A549 (cell line): Measurements from ENCODE around the gene SLC51A. TPM values are rescaled to one million over a fixed set of nuclear protein-coding genes. Genes with fewer than 3 reads are reported as not detected.
"Not testable (repeated sequence)": the region's sequence is repeated elsewhere in the genome, so short reads cannot be mapped to it uniquely, and the experiment has no call there.

Source experiments
- ATAC-seq, 2 experiments: fragments of 200-7000 bp in 1 of 2; fragments of >200 bp in 1 of 2; cut with Nextera tagmentation in 1 of 2; cut with Tn5 transposase in 1 of 2; 3 replicates each; pipeline versions ENCODE4 v1.8.0 to v1.9.1; 2018 to 2020; ENCODE audit warnings: mild to moderate bottlenecking in 1 of 2, moderate library complexity in 1 of 2
- CTCF ChIA-PET: fragments of 300-600 bp; sonication (Branson Sonifier 250); formaldehyde crosslinking; extraction: SDS; loops from one replicate; lab custom pipeline; 2021; ENCODE audit warnings: antibody characterized with exemption, inconsistent platforms; lab: Yijun Ruan, JAX
- POLR2A ChIA-PET: fragments of 350-600 bp; formaldehyde crosslinking; extraction: SDS; loops from one replicate; lab custom pipeline; 2021; ENCODE audit warnings: antibody characterized with exemption, inconsistent platforms; lab: Yijun Ruan, JAX
- DNase-seq, 2 experiments: peaks; one replicate each; pipeline versions ENCODE4 v3.0.0 to v3.0.0-alpha.2; 2011 to 2016; ENCODE audit warnings: low read depth in 1 of 2, low spot score in 1 of 2
- FAIRE-seq: peaks from 2 replicates; lab custom pipeline; 2011; peaks lifted over from hg19 to GRCh38; lab: Jason Lieb, UNC
- H3K27ac ChIP-seq, 2 experiments: fragments of >200 bp; sonication (Bioruptor Twin); formaldehyde crosslinking; 3 replicates each; pipeline ENCODE4 v1.5.1; 2016 to 2017
- H3K4me1 ChIP-seq: fragments of >200 bp; sonication (Bioruptor Twin); formaldehyde crosslinking; 3 replicates; pipeline ENCODE4 v1.6.1; 2016
- H3K4me2 ChIP-seq: fragments of >200 bp; sonication (Bioruptor Twin); formaldehyde crosslinking; 3 replicates; pipeline ENCODE4 v1.6.1; 2016
- H3K4me3 ChIP-seq: fragments of >200 bp; sonication (Bioruptor Twin); formaldehyde crosslinking; 3 replicates; pipeline ENCODE4 v1.5.1; 2016
- H3K9me3 ChIP-seq: fragments of >200 bp; sonication (Bioruptor Twin); formaldehyde crosslinking; 3 replicates; pipeline ENCODE4 v1.6.1; 2016
- ATOH8 ChIP-seq: fragments of 250-450 bp; sonication (Bioruptor Pico); IDR thresholded peaks from 2 replicates; pipeline ENCODE4 v1.5.0; 2020; ENCODE audit warnings: low read depth, mild to moderate bottlenecking, moderate library complexity
- CHD2 ChIP-seq: fragments of 150-350 bp; IDR thresholded peaks from 2 replicates; pipeline ENCODE4 v1.6.1; 2014; ENCODE audit warnings: low read length; ENCODE audit not compliant: partially characterized antibody
- EP300 ChIP-seq, 2 experiments: fragments of >200 bp; sonication (Bioruptor Twin); formaldehyde crosslinking; IDR thresholded peaks; 2 replicates in 1 of 2; 3 replicates in 1 of 2; pipeline ENCODE4 v1.6.1; 2016 to 2017
- FOSB ChIP-seq: fragments of 250-450 bp; sonication (Bioruptor Pico); IDR thresholded peaks from 2 replicates; pipeline ENCODE4 v1.5.0; 2020; ENCODE audit warnings: mild to moderate bottlenecking, moderate library complexity
- FOSL2 ChIP-seq, 2 experiments: fragments of 450-650 bp in 1 of 2; fragments of >200 bp in 1 of 2; sonication (Bioruptor Twin) in 1 of 2; formaldehyde crosslinking; IDR thresholded peaks; 2 replicates each; pipeline versions ENCODE4 v1.5.0 to v1.6.1; 2016 to 2020; ENCODE audit warnings: mild to moderate bottlenecking in 1 of 2, moderate library complexity in 1 of 2
- GATA3 ChIP-seq: IDR thresholded peaks from 2 replicates; pipeline ENCODE4 v1.6.1; 2012; ENCODE audit warnings: borderline replicate concordance
- HEYL ChIP-seq: fragments of 250-450 bp; sonication (Bioruptor Pico); IDR thresholded peaks from 2 replicates; pipeline ENCODE4 v1.8.0; 2021; ENCODE audit warnings: mild to moderate bottlenecking, moderate library complexity
- HMGXB4 ChIP-seq: fragments of 250-450 bp; sonication (Bioruptor Pico); IDR thresholded peaks from 2 replicates; pipeline ENCODE4 v1.5.0; 2021; ENCODE audit warnings: mild to moderate bottlenecking, moderate library complexity, borderline replicate concordance
- KDM1A ChIP-seq: fragments of 200-600 bp; sonication (generic); IDR thresholded peaks from 2 replicates; pipeline ENCODE4 v1.6.1; 2016; ENCODE audit warnings: low read depth, mild to moderate bottlenecking
- NPAS2 ChIP-seq: fragments of 250-450 bp; sonication (Bioruptor Pico); IDR thresholded peaks from 2 replicates; pipeline ENCODE4 v1.8.0; 2022; ENCODE audit warnings: mild to moderate bottlenecking, moderate library complexity, borderline replicate concordance
- NR3C1 ChIP-seq: fragments of >200 bp; sonication (Bioruptor Twin); formaldehyde crosslinking; IDR thresholded peaks from 3 replicates; pipeline ENCODE4 v1.6.1; 2017
- RARB ChIP-seq: fragments of 250-450 bp; sonication (Bioruptor Pico); IDR thresholded peaks from 2 replicates; pipeline ENCODE4 v1.8.0; 2021; ENCODE audit warnings: mild to moderate bottlenecking, moderate library complexity
- RCOR1 ChIP-seq: fragments of 150-350 bp; IDR thresholded peaks from 2 replicates; pipeline ENCODE4 v1.6.1; 2014; ENCODE audit warnings: antibody characterized with exemption, low read length, low read depth
- SMC3 ChIP-seq: fragments of >200 bp; sonication (Bioruptor Twin); formaldehyde crosslinking; IDR thresholded peaks from 3 replicates; pipeline ENCODE4 v1.6.1; 2018; ENCODE audit warnings: inconsistent platforms
- WGBS: methylation state at CpG from one replicate; pipeline ENCODE4 v1.1.6; 2017; ENCODE audit errors: missing lambda C conversion rate; 5-methylcytosine and 5-hydroxymethylcytosine counted together
- polyA plus RNA-seq, 4 experiments: library from polyadenylated mRNA; depleted of rRNA in 3 of 4; stranded (reverse); fragments of >200 nt; fragmentation: RNase III in 1 of 4; extraction: RNeasy Plus Mini Kit Qiagen cat#74134 plus additional on column Dnase treatment in 1 of 4; gene quantifications; 2 replicates in 3 of 4; 3 replicates in 1 of 4; pipeline ENCODE4 v1.2.3, GENCODE V29; 2011 to 2017
- TF ChIP-seq, protein P1 (sequence below): fragments of 200-600 bp; sonication (generic); IDR thresholded peaks from 2 replicates; pipeline ENCODE4 v1.6.1; 2016; ENCODE audit warnings: antibody characterized with exemption, mild to moderate bottlenecking, moderate library complexity

SLC51A gene
- polyA plus RNA-seq, 2 of the 4 experiments (the other 2 are of a cell fraction), result not detected

GRCh38 chr3:196169836-196170240 lies 46.5 kb upstream of the SLC51A start:
- ATAC-seq (no peak), DNase-seq (no peak), FAIRE-seq (no peak)
- Histone ChIP-seq H3K4me3 (no peak overlapping the region), H3K4me1 (no peaks in the 10 kb centered on the region), H3K9me3 (no peaks in the 10 kb centered on the region), H3K4me2 (no peak overlapping the region), H3K27ac (no peak overlapping the region)
- WGBS, result 100% methylated on average over 1 of the region's 5 CpGs
- CTCF ChIA-PET, result no interaction called here
- no peak for TF ChIP-seq RCOR1
- POLR2A ChIA-PET, result interaction anchor here (0.6 kb wide), 1 partner anchor 77 kb away, joined by 3 read pairs; no protein-coding TSS in a partner anchor

DNA sequence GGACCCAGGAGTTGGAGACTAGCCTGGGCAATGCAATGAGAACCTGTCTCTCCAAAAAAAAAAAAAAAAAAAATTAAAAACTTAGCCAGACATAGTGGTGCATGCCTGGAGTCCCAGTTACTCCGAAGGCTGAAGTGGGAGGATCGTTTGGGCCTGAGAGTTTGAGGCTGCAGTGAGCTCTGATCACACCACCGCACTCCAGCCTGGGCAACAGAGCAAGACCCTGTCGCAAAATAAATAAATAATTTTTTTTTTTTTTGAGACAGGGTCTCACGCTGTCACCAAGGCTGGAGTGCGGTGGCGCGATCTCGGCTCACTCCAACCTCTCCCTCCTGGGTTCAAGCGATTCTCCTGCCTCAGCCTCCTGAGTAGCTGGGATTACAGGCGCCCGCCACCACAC lies 46.0 kb upstream of the SLC51A start:
- H3K9me3 ChIP-seq, DNase-seq, H3K27ac ChIP-seq, CTCF ChIA-PET, FAIRE-seq, ATAC-seq, H3K4me1 ChIP-seq, H3K4me3 ChIP-seq, H3K4me2 ChIP-seq: not testable (repeated sequence)
- POLR2A ChIA-PET, result interaction anchor here (0.6 kb wide), 1 partner anchor 78 kb away, joined by 3 read pairs; no protein-coding TSS in a partner anchor
- 85% methylated on average over 12 of the region's 12 CpGs for WGBS

- no peak overlapping the region for H3K4me3 ChIP-seq
- POLR2A ChIA-PET, result no interaction called here
- no peaks in the 10 kb centered on the region for H3K4me1 ChIP-seq
- DNase-seq (no peak), ATAC-seq (no peak), FAIRE-seq (no peak)
- no peak overlapping the region for H3K4me2 ChIP-seq
- TF ChIP-seq FOSB, result no peak
- TF ChIP-seq HMGXB4 (CRISPR knock-in tag), result no peak
- TF ChIP-seq RARB (CRISPR knock-in tag), result no peak
- TF ChIP-seq EP300 (IDR thresholded peaks at IDR 0.05), result no peak
- no peak for TF ChIP-seq HEYL (CRISPR knock-in tag)
- no peak for TF ChIP-seq KDM1A
- TF ChIP-seq NR3C1, result no peak
- TF ChIP-seq SMC3, result no peak
- TF ChIP-seq, protein P1, sequence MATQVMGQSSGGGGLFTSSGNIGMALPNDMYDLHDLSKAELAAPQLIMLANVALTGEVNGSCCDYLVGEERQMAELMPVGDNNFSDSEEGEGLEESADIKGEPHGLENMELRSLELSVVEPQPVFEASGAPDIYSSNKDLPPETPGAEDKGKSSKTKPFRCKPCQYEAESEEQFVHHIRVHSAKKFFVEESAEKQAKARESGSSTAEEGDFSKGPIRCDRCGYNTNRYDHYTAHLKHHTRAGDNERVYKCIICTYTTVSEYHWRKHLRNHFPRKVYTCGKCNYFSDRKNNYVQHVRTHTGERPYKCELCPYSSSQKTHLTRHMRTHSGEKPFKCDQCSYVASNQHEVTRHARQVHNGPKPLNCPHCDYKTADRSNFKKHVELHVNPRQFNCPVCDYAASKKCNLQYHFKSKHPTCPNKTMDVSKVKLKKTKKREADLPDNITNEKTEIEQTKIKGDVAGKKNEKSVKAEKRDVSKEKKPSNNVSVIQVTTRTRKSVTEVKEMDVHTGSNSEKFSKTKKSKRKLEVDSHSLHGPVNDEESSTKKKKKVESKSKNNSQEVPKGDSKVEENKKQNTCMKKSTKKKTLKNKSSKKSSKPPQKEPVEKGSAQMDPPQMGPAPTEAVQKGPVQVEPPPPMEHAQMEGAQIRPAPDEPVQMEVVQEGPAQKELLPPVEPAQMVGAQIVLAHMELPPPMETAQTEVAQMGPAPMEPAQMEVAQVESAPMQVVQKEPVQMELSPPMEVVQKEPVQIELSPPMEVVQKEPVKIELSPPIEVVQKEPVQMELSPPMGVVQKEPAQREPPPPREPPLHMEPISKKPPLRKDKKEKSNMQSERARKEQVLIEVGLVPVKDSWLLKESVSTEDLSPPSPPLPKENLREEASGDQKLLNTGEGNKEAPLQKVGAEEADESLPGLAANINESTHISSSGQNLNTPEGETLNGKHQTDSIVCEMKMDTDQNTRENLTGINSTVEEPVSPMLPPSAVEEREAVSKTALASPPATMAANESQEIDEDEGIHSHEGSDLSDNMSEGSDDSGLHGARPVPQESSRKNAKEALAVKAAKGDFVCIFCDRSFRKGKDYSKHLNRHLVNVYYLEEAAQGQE, result no peak
- no peak for TF ChIP-seq NPAS2 (CRISPR knock-in tag)
- no peak for TF ChIP-seq GATA3
- no peak for TF ChIP-seq FOSL2 (IDR thresholded peaks at IDR 0.05)
- TF ChIP-seq FOSL2 (CRISPR knock-in tag; IDR thresholded peaks at IDR 0.05), result no peak
- TF ChIP-seq CHD2, result no peak
- TF ChIP-seq ATOH8 (CRISPR knock-in tag), result no peak
- 40% methylated on average over 2 of the region's 3 CpGs for WGBS
- H3K27ac ChIP-seq, result no peak overlapping the region
- CTCF ChIA-PET, result interaction anchor here (0.5 kb wide), 1 partner anchor 263 kb away, joined by 4 read pairs; no protein-coding TSS in a partner anchor
- H3K9me3 ChIP-seq, result no peaks in the 10 kb centered on the region
These were observed 41.7 kb upstream of the SLC51A start for GRCh38 chr3:196174652-196175051.
